ENCODE data around the gene RSPH1. TPM values are rescaled to one million over a fixed set of nuclear protein-coding genes. Genes with fewer than 3 reads are reported as not detected.

The RSPH1 gene
- polyA plus RNA-seq, 1 of the 3 experiments (the other 2 are of a cell fraction), result 0.97 TPM

DNA sequence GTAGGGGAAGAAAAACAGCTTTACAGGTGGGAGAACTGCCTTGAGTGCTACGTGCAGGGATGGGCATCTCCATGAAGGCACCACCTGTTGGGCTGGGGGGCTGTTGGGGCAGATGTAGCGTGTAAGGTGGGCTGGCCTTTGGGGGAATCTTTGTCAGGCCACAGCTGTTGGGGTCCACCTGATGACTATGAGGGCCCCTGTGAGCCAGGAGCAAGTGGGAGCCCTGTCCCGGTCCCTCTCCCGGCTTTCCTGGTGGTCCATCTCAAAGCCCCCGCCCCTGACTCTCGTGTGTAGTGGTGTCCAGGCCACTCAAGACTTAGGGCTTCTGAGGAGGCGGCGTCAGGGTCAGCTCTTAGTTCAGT is 31.1 kb upstream of the RSPH1 start:
- POLR2A ChIA-PET, result no interaction called here
- Histone ChIP-seq H3K9ac (no peak overlapping the region), H3K79me2 (ENCODE audit: insufficient read depth) (no peaks in the 10 kb centered on the region), H3K4me1 (ENCODE audit: control insufficient read depth in 1 of 2, insufficient read depth in 2 of 2, low read depth in 1 of 2, low read length in 1 of 2) (no peaks in the 10 kb centered on the region), H3K9me2 (no peaks in the 10 kb centered on the region), H3K9me3 (no peaks in the 10 kb centered on the region), H3K36me3 (replicated peaks in 1 of 2; ENCODE audit: control insufficient read depth in 1 of 2, insufficient read depth in 2 of 2, low read length in 1 of 2) (no peaks in the 10 kb centered on the region), H4K20me1 (ENCODE audit: insufficient read depth) (no peaks in the 10 kb centered on the region), H3K27me3 (ENCODE audit: insufficient read depth) (no peaks in the 10 kb centered on the region), H2AFZ (ENCODE audit: low read depth) (no peak overlapping the region), H3K27ac (ENCODE audit: low read depth in 2 of 2, low read length in 1 of 2) (no peak overlapping the region), H3K4me3 (ENCODE audit: low read depth in 2 of 2, low read length in 1 of 2) (no peak overlapping the region), H3K4me2 (no peak overlapping the region), H3F3A (replicated peaks; ENCODE audit: insufficient read depth) (no peaks in the 10 kb centered on the region)
- TF ChIP-seq CTCF (IDR thresholded peaks at IDR 0.05) (no peak), FOXJ3 (CRISPR knock-in tag; IDR thresholded peaks at IDR 0.05) (no peak), YY1 (IDR thresholded peaks at IDR 0.05; ENCODE audit: low read depth) (no peak), FOXM1 (IDR thresholded peaks at IDR 0.05; ENCODE audit: low read depth) (no peak), TAF1 (IDR thresholded peaks at IDR 0.05; ENCODE audit: borderline replicate concordance, low read depth, low read length) (no peak), RFX5 (IDR thresholded peaks at IDR 0.05; ENCODE audit: low read length) (no peak), TEAD4 (IDR thresholded peaks at IDR 0.05; ENCODE audit: borderline replicate concordance, insufficient read depth) (no peak), NFIC (IDR thresholded peaks at IDR 0.05; ENCODE audit: borderline replicate concordance) (no peak), NRF1 (IDR thresholded peaks at IDR 0.05; ENCODE audit: low read depth, low read length) (no peak), ELF1 (IDR thresholded peaks at IDR 0.05) (no peak), RXRA (IDR thresholded peaks at IDR 0.05; ENCODE audit: borderline replicate concordance, low read depth) (no peak), EZH2phosphoT487 (IDR thresholded peaks at IDR 0.05; ENCODE audit: borderline replicate concordance, low read depth) (no peak), SIN3A (IDR thresholded peaks at IDR 0.05; ENCODE audit: borderline replicate concordance, low read depth, low read length) (no peak), MEF2A (IDR thresholded peaks at IDR 0.05; ENCODE audit: borderline replicate concordance, low read depth) (no peak), RAD21 (IDR thresholded peaks at IDR 0.05; ENCODE audit: low read length) (no peak), MXI1 (IDR thresholded peaks at IDR 0.05; ENCODE audit: low read depth, low read length) (no peak), JUND (IDR thresholded peaks at IDR 0.05) (no peak)
- TF ChIP-seq, protein P1, sequence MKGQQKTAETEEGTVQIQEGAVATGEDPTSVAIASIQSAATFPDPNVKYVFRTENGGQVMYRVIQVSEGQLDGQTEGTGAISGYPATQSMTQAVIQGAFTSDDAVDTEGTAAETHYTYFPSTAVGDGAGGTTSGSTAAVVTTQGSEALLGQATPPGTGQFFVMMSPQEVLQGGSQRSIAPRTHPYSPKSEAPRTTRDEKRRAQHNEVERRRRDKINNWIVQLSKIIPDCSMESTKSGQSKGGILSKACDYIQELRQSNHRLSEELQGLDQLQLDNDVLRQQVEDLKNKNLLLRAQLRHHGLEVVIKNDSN (IDR thresholded peaks at IDR 0.05; ENCODE audit: borderline replicate concordance, low read depth), result no peak
- TF ChIP-seq, protein P2, sequence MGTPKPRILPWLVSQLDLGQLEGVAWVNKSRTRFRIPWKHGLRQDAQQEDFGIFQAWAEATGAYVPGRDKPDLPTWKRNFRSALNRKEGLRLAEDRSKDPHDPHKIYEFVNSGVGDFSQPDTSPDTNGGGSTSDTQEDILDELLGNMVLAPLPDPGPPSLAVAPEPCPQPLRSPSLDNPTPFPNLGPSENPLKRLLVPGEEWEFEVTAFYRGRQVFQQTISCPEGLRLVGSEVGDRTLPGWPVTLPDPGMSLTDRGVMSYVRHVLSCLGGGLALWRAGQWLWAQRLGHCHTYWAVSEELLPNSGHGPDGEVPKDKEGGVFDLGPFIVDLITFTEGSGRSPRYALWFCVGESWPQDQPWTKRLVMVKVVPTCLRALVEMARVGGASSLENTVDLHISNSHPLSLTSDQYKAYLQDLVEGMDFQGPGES (IDR thresholded peaks at IDR 0.05; ENCODE audit: low read depth, low read length), result no peak
- TF ChIP-seq, protein P3, sequence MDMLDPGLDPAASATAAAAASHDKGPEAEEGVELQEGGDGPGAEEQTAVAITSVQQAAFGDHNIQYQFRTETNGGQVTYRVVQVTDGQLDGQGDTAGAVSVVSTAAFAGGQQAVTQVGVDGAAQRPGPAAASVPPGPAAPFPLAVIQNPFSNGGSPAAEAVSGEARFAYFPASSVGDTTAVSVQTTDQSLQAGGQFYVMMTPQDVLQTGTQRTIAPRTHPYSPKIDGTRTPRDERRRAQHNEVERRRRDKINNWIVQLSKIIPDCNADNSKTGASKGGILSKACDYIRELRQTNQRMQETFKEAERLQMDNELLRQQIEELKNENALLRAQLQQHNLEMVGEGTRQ (IDR thresholded peaks at IDR 0.05; ENCODE audit: borderline replicate concordance, low read depth, low read length), result no peak
- CTCF ChIA-PET, result no interaction called here
- WGBS (ENCODE audit: low lambda C conversion rate), result 75% methylated on average over 2 of the region's 8 CpGs
- no peak for DNase-seq
